HepG2 (cell line): ENCODE data around the gene DIS3L2. TPM values are rescaled to one million over a fixed set of nuclear protein-coding genes. Genes with fewer than 3 reads are reported as not detected.
"Not testable (repeated sequence)": the region's sequence is repeated elsewhere in the genome, so short reads cannot be mapped to it uniquely, and the experiment has no call there.

ENCODE experiments used
- ATAC-seq: fragments of 200-7000 bp; cut with Tn5 transposase; 3 replicates; pipeline ENCODE4 v1.9.1; 2020; ENCODE audit warnings: mild to moderate bottlenecking, moderate library complexity
- BruUV-seq: library from RNA; stranded (reverse); fragments of 400-500 nt; replicated peaks from 2 replicates; lab custom pipeline; 2021; lab: Mats Ljungman, UMichigan
- CTCF ChIA-PET: fragments of 300-600 bp; formaldehyde crosslinking; extraction: SDS; loops from one replicate; lab custom pipeline; 2021; ENCODE audit warnings: low total read pairs, inconsistent platforms, low intra/inter-chr PET ratio; lab: Yijun Ruan, JAX
- POLR2A ChIA-PET: fragments of 350-600 bp; sonication (Branson Sonifier 250); formaldehyde crosslinking; loops from one replicate; lab custom pipeline; 2020; ENCODE audit warnings: antibody characterized with exemption, inconsistent platforms; lab: Yijun Ruan, JAX
- DNase-seq: peaks from one replicate; pipeline ENCODE4 v3.0.0-alpha.2; 2015; ENCODE audit warnings: low spot score
- FAIRE-seq: peaks from 3 replicates; lab custom pipeline; 2011; peaks lifted over from hg19 to GRCh38; lab: Jason Lieb, UNC
- H2AFZ ChIP-seq: one replicate; pipeline ENCODE4 v1.6.1; 2011; ENCODE audit warnings: low read length, inconsistent platforms
- H3K27ac ChIP-seq: fragments of 300-600 bp; 3 replicates; pipeline ENCODE4 v1.8.0; 2011; ENCODE audit warnings: mixed run types, mild to moderate bottlenecking, mixed read lengths, low read length, inconsistent platforms; ENCODE audit not compliant: insufficient read depth; ENCODE audit errors: extremely low read length
- H3K27me3 ChIP-seq, 2 experiments: fragments of 200-600 bp in 1 of 2; 2 replicates in 1 of 2; 3 replicates in 1 of 2; pipeline versions ENCODE4 v1.6.0 to v1.8.0; 2011; ENCODE audit warnings: low read length in 2 of 2, mild to moderate bottlenecking in 2 of 2, moderate library complexity in 2 of 2, inconsistent platforms in 1 of 2; ENCODE audit not compliant: insufficient read depth in 2 of 2, control insufficient read depth in 1 of 2
- H3K36me3 ChIP-seq, 2 experiments: fragments of 200-600 bp in 1 of 2; replicated peaks in 1 of 2; 2 replicates in 1 of 2; 3 replicates in 1 of 2; pipeline versions ENCODE4 v1.5.1 to v1.8.0; 2011; ENCODE audit warnings: low read length in 2 of 2, inconsistent platforms in 1 of 2; ENCODE audit not compliant: insufficient read depth in 2 of 2, control insufficient read depth in 1 of 2
- H3K4me1 ChIP-seq: 2 replicates; pipeline ENCODE4 v1.5.1; 2012; ENCODE audit warnings: low read length, inconsistent platforms; ENCODE audit not compliant: insufficient read depth
- H3K4me2 ChIP-seq: 2 replicates; pipeline ENCODE4 v1.6.0; 2011; ENCODE audit warnings: low read depth, low read length, inconsistent platforms
- H3K4me3 ChIP-seq, 3 experiments: fragments of 200-600 bp in 1 of 3; sonication (generic), shearing (Covaris generic) in 1 of 3; replicated peaks in 1 of 3; 2 replicates each; pipeline ENCODE4 v1.5.1; 2011 to 2016; ENCODE audit warnings: low read length in 3 of 3, inconsistent platforms in 2 of 3, low read depth in 2 of 3, mild to moderate bottlenecking in 2 of 3, control low read depth in 1 of 3, mixed read lengths in 1 of 3; ENCODE audit not compliant: insufficient read depth in 1 of 3
- H3K79me2 ChIP-seq: one replicate; pipeline ENCODE4 v1.6.1; 2011; ENCODE audit warnings: low read length, inconsistent platforms; ENCODE audit not compliant: insufficient read depth
- H3K9ac ChIP-seq: 2 replicates; pipeline ENCODE4 v1.6.0; 2011; ENCODE audit warnings: mild to moderate bottlenecking, low read depth, low read length, inconsistent platforms; ENCODE audit not compliant: insufficient read depth
- H3K9me3 ChIP-seq: 2 replicates; pipeline ENCODE4 v1.5.1; 2012; ENCODE audit warnings: mild to moderate bottlenecking, low read length
- H4K20me1 ChIP-seq: 2 replicates; pipeline ENCODE4 v1.6.0; 2011; ENCODE audit warnings: inconsistent platforms, mild to moderate bottlenecking, low read length, moderate library complexity; ENCODE audit not compliant: insufficient read depth
- CSRNP1 ChIP-seq: sonication (generic); formaldehyde crosslinking; IDR thresholded peaks from 2 replicates; pipeline ENCODE4 v1.8.1; 2023; ENCODE audit warnings: mild to moderate bottlenecking, missing genetic modification reagents
- HNRNPH1 ChIP-seq: fragments of 200-400 bp; formaldehyde crosslinking; optimal IDR thresholded peaks from 2 replicates; pipeline ENCODE3; 2017; ENCODE audit warnings: mild to moderate bottlenecking, low read depth, low read length
- KMT2A ChIP-seq: sonication (generic); formaldehyde crosslinking; IDR thresholded peaks from 2 replicates; pipeline ENCODE4 v1.4.0; 2020; ENCODE audit warnings: missing genetic modification reagents
- MEF2D ChIP-seq: sonication (generic); formaldehyde crosslinking; IDR thresholded peaks from 2 replicates; pipeline ENCODE4 v1.5.1; 2020; ENCODE audit warnings: mild to moderate bottlenecking, missing genetic modification reagents
- ZNF160 ChIP-seq: sonication (generic); formaldehyde crosslinking; IDR thresholded peaks from 2 replicates; pipeline ENCODE4 v1.8.0; 2022; ENCODE audit warnings: mild to moderate bottlenecking, inconsistent platforms, missing genetic modification reagents
- WGBS: methylation state at CpG from one replicate; pipeline ENCODE4 v1.1.6; 2017; ENCODE audit warnings: low lambda C conversion rate; 5-methylcytosine and 5-hydroxymethylcytosine counted together
- in situ Hi-C: cut with HindIII; loops from 2 replicates; pipeline ENCODE4 v1.10.0; 2017; ENCODE audit warnings: low pct_unique_long_range_greater_than_20kb; ENCODE audit not compliant: extremely low pct_ligation_motif_present
- intact Hi-C: fragments of 100-400 bp; cut with micrococcal nuclease; formaldehyde crosslinking; loops from one replicate; pipeline ENCODE4 v1.10.0; 2022; ENCODE audit not compliant: unreplicated experiment
- polyA plus RNA-seq, 8 experiments: library from polyadenylated mRNA; depleted of rRNA in 3 of 8; stranded (reverse) in 7 of 8; unstranded in 1 of 8; fragments of >200 nt; fragmentation: Illumina TruSeq in 4 of 8; extraction: Trizol in 4 of 8; gene quantifications; 2 replicates each; pipeline versions ENCODE4 v1.2.1 to v1.2.3, GENCODE V29; 2011 to 2016; ENCODE audit warnings: low read depth in 4 of 8, missing spikeins in 1 of 8, mixed read lengths in 1 of 8; ENCODE audit not compliant: insufficient read depth in 1 of 8
- total RNA-seq, 5 experiments: library from RNA; depleted of rRNA; stranded (reverse); fragments of >200 nt; fragmentation: Illumina TruSeq; extraction: Trizol; gene quantifications; 2 replicates each; pipeline ENCODE4 v1.2.3, GENCODE V29; 2016; ENCODE audit warnings: low read depth in 1 of 5
- TF ChIP-seq, protein P1 (sequence below): sonication (generic); formaldehyde crosslinking; IDR thresholded peaks from 2 replicates; pipeline ENCODE4 v1.8.1; 2023; ENCODE audit warnings: mild to moderate bottlenecking, inconsistent platforms, moderate library complexity, missing genetic modification reagents, borderline replicate concordance

The DIS3L2 gene
- total and polyA plus RNA-seq, 2 of the 13 experiments (the other 11 are each of a cell fraction or from before 2014, with no cell fraction given) = 7.0 to 23.9 TPM

GRCh38 chr2:231946241-231946814 lies 15.2 kb upstream of the DIS3L2 start (continued):
- TF ChIP-seq CSRNP1 (CRISPR knock-in tag) (no peak), KMT2A (CRISPR knock-in tag) (no peak), MEF2D (CRISPR knock-in tag) (no peak), ZNF160 (CRISPR knock-in tag) (no peak), HNRNPH1 (no peak)
- TF ChIP-seq, protein P1, sequence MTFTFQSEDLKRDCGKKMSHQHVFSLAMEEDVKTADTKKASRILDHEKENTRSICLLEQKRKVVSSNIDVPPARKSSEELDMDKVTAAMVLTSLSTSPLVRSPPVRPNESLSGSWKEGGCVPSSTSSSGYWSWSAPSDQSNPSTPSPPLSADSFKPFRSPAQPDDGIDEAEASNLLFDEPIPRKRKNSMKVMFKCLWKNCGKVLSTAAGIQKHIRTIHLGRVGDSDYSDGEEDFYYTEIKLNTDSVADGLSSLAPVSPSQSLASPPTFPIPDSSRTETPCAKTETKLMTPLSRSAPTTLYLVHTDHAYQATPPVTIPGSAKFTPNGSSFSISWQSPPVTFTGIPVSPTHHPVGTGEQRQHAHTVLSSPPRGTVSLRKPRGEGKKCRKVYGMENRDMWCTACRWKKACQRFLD (CRISPR knock-in tag) = no peak

DNA sequence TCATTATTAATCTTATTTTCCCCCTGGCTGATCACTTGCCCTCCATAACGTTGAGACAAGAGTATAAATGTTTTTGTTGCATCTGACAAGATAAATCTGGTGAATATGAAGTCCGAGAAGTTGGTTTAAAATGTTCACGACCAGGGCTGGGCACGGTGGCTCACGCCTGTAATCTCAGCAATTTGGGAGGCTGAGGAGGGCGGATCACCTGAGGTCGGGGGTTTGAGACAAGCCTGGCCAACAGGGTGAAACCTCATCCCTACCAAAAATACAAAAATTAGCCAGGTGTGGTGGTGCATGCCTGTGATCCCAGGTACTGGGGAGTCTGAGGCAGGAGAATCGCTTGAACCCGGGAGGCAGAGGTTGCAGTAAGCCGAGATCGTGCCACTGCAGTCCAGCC lies 14.4 kb upstream of the DIS3L2 start:
- H3K9me3 ChIP-seq, BruUV-seq, FAIRE-seq, H4K20me1 ChIP-seq, H3K4me3 ChIP-seq, CTCF ChIA-PET, H2AFZ ChIP-seq, H3K79me2 ChIP-seq, intact Hi-C loops, H3K27ac ChIP-seq, DNase-seq, in situ Hi-C loops, ATAC-seq, H3K4me1 ChIP-seq, H3K4me2 ChIP-seq, H3K36me3 ChIP-seq, H3K9ac ChIP-seq: not testable (repeated sequence)
- POLR2A ChIA-PET = interaction anchor here (1.0 kb wide), 1 partner anchor 13 kb away, joined by 3 read pairs; no protein-coding TSS in a partner anchor
- WGBS = 33% methylated on average over 11 of the region's 11 CpGs
- H3K27me3 ChIP-seq = peaks cover 5 to 20% of the 10 kb centered on the region in 2 experiments
